GM12874 (cell line): ENCODE data around the gene PRPH2.
A peak's percentile ranks its signal among the peaks of the same experiment; 100 is the strongest.

Source experiments
- TF ChIP-seq, protein P1 (sequence below): IDR thresholded peaks from 2 replicates; pipeline ENCODE4 v1.5.1; 2011; ENCODE audit warnings: low read depth, mild to moderate bottlenecking, control low read depth, low read length, moderate library complexity; ENCODE audit not compliant: insufficient read depth

The PRPH2 gene

DNA sequence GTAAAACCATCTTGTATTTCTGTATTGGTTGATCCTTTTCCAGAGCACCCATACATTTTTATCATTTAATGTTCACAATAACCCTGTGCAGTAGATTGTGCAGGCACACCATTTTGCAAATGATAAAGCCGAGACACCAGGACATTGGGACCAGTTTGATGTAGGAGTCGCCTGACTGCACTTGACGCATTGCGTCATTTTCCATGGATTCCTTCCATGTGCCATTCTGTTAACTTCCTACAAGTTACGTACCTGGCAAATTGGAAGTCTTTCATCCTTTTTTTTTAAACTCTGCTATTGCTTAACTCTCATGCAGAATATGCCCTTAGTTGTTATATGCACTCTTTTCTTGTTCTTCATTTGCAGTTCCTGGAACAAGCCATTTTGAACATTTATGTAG, 43.0 kb downstream of the PRPH2 start:
- TF ChIP-seq, protein P1, sequence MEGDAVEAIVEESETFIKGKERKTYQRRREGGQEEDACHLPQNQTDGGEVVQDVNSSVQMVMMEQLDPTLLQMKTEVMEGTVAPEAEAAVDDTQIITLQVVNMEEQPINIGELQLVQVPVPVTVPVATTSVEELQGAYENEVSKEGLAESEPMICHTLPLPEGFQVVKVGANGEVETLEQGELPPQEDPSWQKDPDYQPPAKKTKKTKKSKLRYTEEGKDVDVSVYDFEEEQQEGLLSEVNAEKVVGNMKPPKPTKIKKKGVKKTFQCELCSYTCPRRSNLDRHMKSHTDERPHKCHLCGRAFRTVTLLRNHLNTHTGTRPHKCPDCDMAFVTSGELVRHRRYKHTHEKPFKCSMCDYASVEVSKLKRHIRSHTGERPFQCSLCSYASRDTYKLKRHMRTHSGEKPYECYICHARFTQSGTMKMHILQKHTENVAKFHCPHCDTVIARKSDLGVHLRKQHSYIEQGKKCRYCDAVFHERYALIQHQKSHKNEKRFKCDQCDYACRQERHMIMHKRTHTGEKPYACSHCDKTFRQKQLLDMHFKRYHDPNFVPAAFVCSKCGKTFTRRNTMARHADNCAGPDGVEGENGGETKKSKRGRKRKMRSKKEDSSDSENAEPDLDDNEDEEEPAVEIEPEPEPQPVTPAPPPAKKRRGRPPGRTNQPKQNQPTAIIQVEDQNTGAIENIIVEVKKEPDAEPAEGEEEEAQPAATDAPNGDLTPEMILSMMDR = no peak

DNA sequence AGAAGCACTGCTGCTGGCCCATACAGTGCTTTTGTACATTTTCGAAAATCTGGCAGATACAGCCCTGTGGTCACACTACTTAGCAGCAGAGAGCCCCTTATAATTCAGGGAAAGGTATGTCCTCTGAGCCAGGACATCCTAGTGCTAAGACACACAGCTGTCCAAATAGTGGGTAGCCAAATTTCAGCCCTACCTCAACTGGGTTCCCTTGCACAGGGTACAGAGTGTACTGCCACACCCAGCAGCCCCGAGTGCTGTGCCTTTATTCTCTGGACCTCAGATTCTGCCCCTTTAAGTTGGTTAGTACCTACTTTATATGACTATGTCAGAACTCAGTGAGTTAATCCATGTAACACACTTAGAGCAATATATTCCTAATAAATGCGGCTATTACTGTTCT, 47.6 kb downstream of the PRPH2 start:
- TF ChIP-seq, protein P1 = no peak

DNA sequence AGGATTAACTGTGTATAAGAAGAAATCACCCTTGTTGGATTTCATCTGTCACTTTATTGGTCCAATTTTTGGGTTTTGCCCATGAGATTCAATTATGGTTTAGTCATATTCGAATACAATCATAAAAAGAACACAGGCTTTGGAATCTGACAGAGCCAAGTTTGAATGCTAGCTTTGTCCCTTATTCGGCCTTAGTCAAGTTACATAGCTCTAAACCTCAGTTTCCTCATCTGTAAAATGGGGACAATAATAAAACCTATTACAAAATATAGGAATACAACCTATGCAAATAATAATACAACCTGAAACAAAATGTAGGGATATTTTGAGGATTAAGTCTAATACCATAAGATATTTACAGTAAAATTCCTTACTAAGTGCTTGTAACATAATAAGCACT, 57.7 kb downstream of the PRPH2 start:
- TF ChIP-seq, protein P1 = no peak

DNA sequence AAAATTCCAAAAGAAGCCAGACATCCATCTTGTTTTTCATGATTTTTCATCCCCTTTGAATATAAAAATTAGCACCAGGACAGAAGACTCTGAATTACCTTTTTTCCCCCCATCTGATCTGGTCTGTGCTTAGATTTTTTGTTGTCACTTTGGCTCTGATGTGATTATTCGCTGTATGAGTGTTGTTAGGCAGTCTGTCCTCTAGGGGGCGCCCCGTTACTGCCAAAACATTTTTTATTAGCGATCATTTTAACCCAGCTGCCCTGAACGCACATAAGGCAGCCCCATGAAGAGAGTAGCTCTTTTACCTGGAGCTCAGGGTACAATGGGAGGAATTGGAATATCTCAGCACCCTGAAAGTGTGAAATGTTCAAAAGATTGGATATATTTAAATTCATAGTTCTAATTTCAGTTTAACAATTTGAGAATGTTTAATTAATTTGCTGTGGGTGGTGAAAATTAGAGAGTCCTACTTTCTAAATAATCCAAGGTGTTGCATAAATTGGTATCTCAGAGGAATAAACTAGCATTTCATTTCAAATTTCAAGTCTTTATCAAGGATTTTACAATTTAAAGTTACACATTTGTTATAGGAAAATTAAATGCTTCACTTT, 60.8 kb downstream of the PRPH2 start:
- TF ChIP-seq, protein P1 = peak; percentile 70

DNA sequence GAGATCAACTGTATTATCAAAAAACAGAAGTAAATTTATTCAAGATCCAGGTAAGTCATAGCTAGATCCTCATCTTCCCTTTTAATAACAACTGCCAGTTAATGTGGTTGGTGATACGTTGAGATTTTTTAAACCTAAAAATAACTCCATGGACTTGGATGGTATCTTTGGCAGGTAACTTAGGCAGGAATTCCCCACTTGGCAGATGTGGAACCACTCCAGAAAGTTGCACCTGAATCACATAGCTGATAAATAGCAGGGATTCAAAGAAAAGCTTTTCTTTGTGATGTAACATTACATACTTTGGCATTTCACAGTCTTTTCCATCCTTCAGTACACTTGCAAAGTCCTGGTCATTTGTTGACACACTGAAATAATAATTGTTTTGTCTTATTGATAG, 62.6 kb downstream of the PRPH2 start:
- TF ChIP-seq, protein P1 = no peak

DNA sequence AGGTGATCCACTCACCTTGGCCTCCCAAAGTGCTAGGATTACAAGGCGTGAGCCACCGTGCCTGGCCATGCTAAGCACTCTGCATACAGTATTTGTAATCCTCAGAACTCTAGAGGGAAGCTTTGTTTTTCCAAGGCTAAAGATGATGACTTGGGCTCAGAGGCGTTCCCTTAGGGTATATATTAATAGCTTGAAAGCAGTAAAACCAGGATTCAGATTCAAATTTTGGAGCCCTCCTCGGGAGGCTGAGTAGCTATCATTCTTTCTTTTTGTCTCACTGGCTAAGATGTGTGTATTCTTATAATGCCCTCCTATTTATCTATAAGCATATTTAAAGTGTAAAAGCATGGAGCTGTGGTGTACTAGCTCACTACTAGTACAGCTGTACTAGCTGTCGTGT, 68.5 kb downstream of the PRPH2 start:
- TF ChIP-seq, protein P1 = no peak

DNA sequence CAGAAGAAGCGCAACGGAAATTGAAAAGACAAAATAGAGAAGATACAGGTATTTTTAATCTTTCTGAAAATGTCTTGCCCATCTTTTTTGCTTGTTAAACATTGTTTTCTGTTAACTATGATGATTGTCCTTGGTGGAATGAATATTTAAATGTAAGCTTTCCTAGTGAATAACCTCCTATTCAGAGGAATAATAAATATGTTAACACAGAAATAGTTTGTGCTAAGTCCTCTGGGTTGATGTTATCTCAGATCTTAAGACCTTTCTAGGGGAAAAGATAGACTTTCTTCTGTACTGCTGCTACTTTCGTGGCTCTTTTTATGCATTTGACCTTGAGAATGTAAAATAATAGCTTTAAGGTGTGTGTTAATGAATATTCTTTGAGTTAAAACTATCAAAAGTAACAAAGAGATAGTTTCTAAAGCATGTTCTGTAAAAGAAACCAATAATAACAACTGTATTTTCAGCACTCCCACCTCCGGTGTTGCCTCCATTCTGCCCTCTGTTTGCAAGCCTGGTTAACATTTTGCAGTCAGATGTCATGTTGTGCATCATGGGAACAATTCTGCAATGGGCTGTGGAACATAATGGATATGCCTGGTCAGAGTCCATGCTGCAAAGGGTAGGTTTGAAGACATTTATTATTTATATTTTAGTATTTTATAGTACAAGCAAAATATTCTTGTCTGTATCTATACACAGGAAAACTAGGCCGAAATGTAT, 70.2 kb downstream of the PRPH2 start:
- TF ChIP-seq, protein P1 = no peak
